Endothelial cell of umbilical vein (primary cell): ENCODE results near the gene NPHS1. TPM values are rescaled to one million over a fixed set of nuclear protein-coding genes. Genes with fewer than 3 reads are reported as not detected.

Source experiments
- BruUV-seq: library from RNA; stranded (reverse); fragments of 400-500 nt; replicated peaks from 2 replicates; lab custom pipeline; 2021; lab: Mats Ljungman, UMichigan
- CTCF ChIA-PET: fragments of 300-600, 350-600 bp; sonication (Branson Sonifier 250); formaldehyde crosslinking; loops from one replicate; lab custom pipeline; 2021; ENCODE audit warnings: antibody characterized with exemption, inconsistent platforms; lab: Charles Lee
- POLR2A ChIA-PET: fragments of 300-600, 350-600 bp; sonication (Branson Sonifier 250); formaldehyde crosslinking; loops from one replicate; lab custom pipeline; 2021; ENCODE audit warnings: antibody characterized with exemption, inconsistent platforms; lab: Charles Lee
- DNase-seq: peaks from one replicate; pipeline ENCODE4 v3.0.0-alpha.2; 2011; ENCODE audit warnings: low read depth, low spot score
- FAIRE-seq: peaks from 2 replicates; lab custom pipeline; 2011; peaks lifted over from hg19 to GRCh38; lab: Jason Lieb, UNC
- H2AFZ ChIP-seq: 2 replicates; pipeline ENCODE4 v1.6.0; 2012; ENCODE audit warnings: low read depth, low read length, control low read depth, inconsistent platforms
- H3K27ac ChIP-seq: 2 replicates; pipeline ENCODE4 v1.5.1; 2011; ENCODE audit warnings: low read depth, mild to moderate bottlenecking, control low read depth, low read length, moderate library complexity; ENCODE audit not compliant: insufficient read depth
- H3K27me3 ChIP-seq, 2 experiments: 2 replicates each; pipeline versions ENCODE4 v1.6.0 to v1.6.1; 2011; ENCODE audit warnings: low read length in 2 of 2, mixed read lengths in 1 of 2; ENCODE audit not compliant: control insufficient read depth in 2 of 2, insufficient read depth in 2 of 2
- H3K36me3 ChIP-seq, 2 experiments: 2 replicates in 1 of 2; 3 replicates in 1 of 2; pipeline ENCODE4 v1.5.1; 2011; ENCODE audit warnings: low read length in 2 of 2, mild to moderate bottlenecking in 1 of 2, moderate library complexity in 1 of 2; ENCODE audit not compliant: control insufficient read depth in 2 of 2, insufficient read depth in 2 of 2; ENCODE audit errors: extremely low read depth in 1 of 2
- H3K4me1 ChIP-seq: 3 replicates; pipeline ENCODE4 v1.5.1; 2011; ENCODE audit warnings: mild to moderate bottlenecking, low read length; ENCODE audit not compliant: control insufficient read depth, insufficient read depth; ENCODE audit errors: extremely low read depth
- H3K4me2 ChIP-seq: 2 replicates; pipeline ENCODE4 v1.6.1; 2011; ENCODE audit warnings: low read length, control low read depth, mixed read lengths; ENCODE audit not compliant: insufficient read depth
- H3K4me3 ChIP-seq, 3 experiments: fragments of 200-600 bp in 1 of 3; sonication (generic), shearing (Covaris generic) in 1 of 3; replicated peaks in 1 of 3; 2 replicates each; pipeline ENCODE4 v1.5.1; 2011 to 2016; ENCODE audit warnings: control low read depth in 3 of 3, low read length in 3 of 3, mild to moderate bottlenecking in 2 of 3, inconsistent platforms in 1 of 3, low read depth in 1 of 3, moderate library complexity in 1 of 3; ENCODE audit not compliant: insufficient read depth in 1 of 3
- H3K79me2 ChIP-seq: 2 replicates; pipeline ENCODE4 v1.6.0; 2012; ENCODE audit warnings: low read length, inconsistent platforms; ENCODE audit not compliant: control insufficient read depth, insufficient read depth
- H3K9ac ChIP-seq: replicated peaks from 2 replicates; pipeline ENCODE3; 2011; ENCODE audit warnings: low read length, control low read depth; ENCODE audit not compliant: insufficient read depth; ENCODE audit errors: extremely low read depth
- H3K9me1 ChIP-seq: replicated peaks from 3 replicates; pipeline ENCODE4 v1.6.0; 2011; ENCODE audit warnings: mild to moderate bottlenecking, low read length; ENCODE audit not compliant: control insufficient read depth, insufficient read depth; ENCODE audit errors: extremely low read depth
- H3K9me3 ChIP-seq: replicated peaks from 2 replicates; pipeline ENCODE4 v1.5.1; 2012; ENCODE audit warnings: low read length, inconsistent platforms; ENCODE audit not compliant: control insufficient read depth, insufficient read depth
- H4K20me1 ChIP-seq: replicated peaks from 2 replicates; pipeline ENCODE3; 2011; ENCODE audit warnings: mild to moderate bottlenecking, low read length; ENCODE audit not compliant: control insufficient read depth, insufficient read depth; ENCODE audit errors: extremely low read depth
- CTCF ChIP-seq, 2 donors: IDR thresholded peaks; 1 replicate in 1 of 2; 2 replicates in 1 of 2; pipeline ENCODE4 v1.5.1; 2011; ENCODE audit warnings: low read length in 2 of 2, mild to moderate bottlenecking in 2 of 2, moderate library complexity in 2 of 2, control low read depth in 1 of 2, inconsistent platforms in 1 of 2, low read depth in 1 of 2; ENCODE audit not compliant: insufficient read depth in 1 of 2; ENCODE audit errors: extremely low read depth in 1 of 2
- EZH2 ChIP-seq: IDR thresholded peaks from 2 replicates; pipeline ENCODE4 v1.6.1; 2012; ENCODE audit warnings: borderline replicate concordance, low read depth, mild to moderate bottlenecking, moderate library complexity, low read length, inconsistent platforms; ENCODE audit not compliant: severe bottlenecking
- FOS ChIP-seq: IDR thresholded peaks from 2 replicates; pipeline ENCODE4 v1.6.1; 2011; ENCODE audit warnings: mild to moderate bottlenecking, low read length, moderate library complexity, borderline replicate concordance; ENCODE audit not compliant: insufficient read depth
- GATA2 ChIP-seq: IDR thresholded peaks from 2 replicates; pipeline ENCODE4 v1.7.0; 2011; ENCODE audit warnings: low read depth, mild to moderate bottlenecking, moderate library complexity, mixed read lengths, low read length; ENCODE audit not compliant: insufficient read length, insufficient read depth
- JUN ChIP-seq: IDR thresholded peaks from 2 replicates; pipeline ENCODE4 v1.6.1; 2011; ENCODE audit warnings: borderline replicate concordance, low read depth; ENCODE audit not compliant: insufficient read length, insufficient read depth
- MAX ChIP-seq: IDR thresholded peaks from 2 replicates; pipeline ENCODE4 v1.6.1; 2011; ENCODE audit not compliant: insufficient read depth, insufficient read length
- MYC ChIP-seq: IDR thresholded peaks from one replicate; pipeline ENCODE4 v1.6.1; 2011; ENCODE audit warnings: mild to moderate bottlenecking, low read depth, low read length
- POLR2A ChIP-seq: IDR thresholded peaks from 2 replicates; pipeline ENCODE4 v1.6.1; 2012; ENCODE audit warnings: low read depth, mild to moderate bottlenecking, control low read depth, low read length
- POLR2AphosphoS5 ChIP-seq: IDR thresholded peaks from 2 replicates; pipeline ENCODE4 v1.6.1; 2012; ENCODE audit warnings: low read depth, mild to moderate bottlenecking, control low read depth, low read length, moderate library complexity; ENCODE audit not compliant: insufficient read depth
- dilution Hi-C: fragments of 300-500 bp; cut with MboI; formaldehyde crosslinking; loops from one replicate; pipeline ENCODE4 v1.15.0; 2019; ENCODE audit warnings: low sequenced_read_pairs; ENCODE audit not compliant: extremely low pct_ligation_motif_present
- intact Hi-C: fragments of 100-400 bp; cut with micrococcal nuclease; formaldehyde crosslinking; loops from one replicate; pipeline ENCODE4 v1.10.0; 2022
- polyA plus RNA-seq, 4 experiments: library from polyadenylated mRNA; depleted of rRNA in 3 of 4; stranded (reverse) in 3 of 4; unstranded in 1 of 4; fragments of >200 nt; gene quantifications; 2 replicates each; pipeline versions ENCODE4 v1.2.1 to v1.2.3, GENCODE V29; 2011 to 2012; ENCODE audit warnings: missing spikeins in 1 of 4
- total RNA-seq: library from RNA; stranded (reverse); gene quantifications from 2 replicates; pipeline ENCODE4 v1.2.3, GENCODE V29; 2021

The NPHS1 gene
- total and polyA plus RNA-seq, 2 donors (not counting 3 experiments of a cell fraction or from before 2014, with no cell fraction given): not detected

GRCh38 chr19:35832054-35832453 lies 20.2 kb downstream of the NPHS1 start:
- no peak for TF ChIP-seq POLR2A
- no peak for TF ChIP-seq JUN
- no peak for TF ChIP-seq POLR2AphosphoS5
- no peak for TF ChIP-seq FOS
- Histone ChIP-seq H4K20me1 (no peaks in the 10 kb centered on the region), H3K4me3 (no peak overlapping the region), H3K9me1 (no peaks in the 10 kb centered on the region), H3K4me2 (no peak overlapping the region), H2AFZ (no peak overlapping the region), H3K9ac (no peak overlapping the region), H3K79me2 (no peaks in the 10 kb centered on the region), H3K4me1 (no peaks in the 10 kb centered on the region), H3K27me3 (no peaks in the 10 kb centered on the region), H3K27ac (no peak overlapping the region), H3K9me3 (no peaks in the 10 kb centered on the region), H3K36me3 (no peaks in the 10 kb centered on the region)
- ChIA-PET CTCF (no interaction called here), POLR2A (no interaction called here)
- FAIRE-seq (no peak), DNase-seq (no peak)
- intact Hi-C loops: no loop called here
- dilution Hi-C loops: no loop called here
- no TSS peak for BruUV-seq

DNA sequence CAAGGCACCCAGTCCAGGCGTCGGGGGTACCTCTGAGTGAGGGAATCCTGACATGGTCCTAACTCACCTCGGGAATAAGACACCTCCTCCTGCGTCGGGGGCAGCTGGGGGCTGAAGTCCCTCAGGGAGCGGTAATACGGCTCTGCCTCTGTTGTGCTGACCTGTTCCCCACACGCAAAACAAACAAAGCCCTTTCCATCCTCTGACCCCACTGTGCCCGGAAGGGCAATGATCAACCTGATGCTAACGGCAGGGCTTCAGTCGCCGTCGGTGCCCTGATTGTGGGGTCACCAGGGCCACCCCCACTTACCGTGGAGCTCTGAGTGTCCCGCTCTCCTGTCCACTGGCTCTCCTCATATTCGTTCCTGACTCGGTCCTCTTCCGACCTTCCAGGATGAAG lies 21.3 kb downstream of the NPHS1 start:
- H3K36me3 ChIP-seq: no peaks in the 10 kb centered on the region
- H3K9me3 ChIP-seq: no peaks in the 10 kb centered on the region
- intact Hi-C loops (no loop called here), dilution Hi-C loops (no loop called here)
- H4K20me1 ChIP-seq: no peaks in the 10 kb centered on the region
- TF ChIP-seq CTCF (IDR thresholded peaks at IDR 0.05; ENCODE audit: extremely low read depth in 1 of 2, insufficient read depth in 1 of 2, low read depth in 1 of 2, low read length in 2 of 2) (no peak), GATA2 (no peak), MYC (no peak), MAX (no peak), POLR2A (no peak), EZH2 (no peak), FOS (no peak), POLR2AphosphoS5 (no peak), JUN (no peak)
- no peak overlapping the region for H3K9ac ChIP-seq
- no peak overlapping the region for H3K27ac ChIP-seq
- H3K79me2 ChIP-seq: no peaks in the 10 kb centered on the region
- H2AFZ ChIP-seq: no peak overlapping the region
- FAIRE-seq (no peak), DNase-seq (no peak)
- H3K4me3 ChIP-seq: no peak overlapping the region
- BruUV-seq: no TSS peak
- H3K4me2 ChIP-seq: no peak overlapping the region
- H3K9me1 ChIP-seq: no peaks in the 10 kb centered on the region
- ChIA-PET CTCF (no interaction called here), POLR2A (no interaction called here)
- H3K4me1 ChIP-seq: no peaks in the 10 kb centered on the region
- no peaks in the 10 kb centered on the region for H3K27me3 ChIP-seq
